K562 (cell line): ENCODE data around the gene PLCB4. TPM values are rescaled to one million over a fixed set of nuclear protein-coding genes. Genes with fewer than 3 reads are reported as not detected.

Experiments
- ATAC-seq: fragments of 200-7000 bp; cut with Tn5 transposase; 3 replicates; pipeline ENCODE4 v1.9.1; 2020; ENCODE audit warnings: moderate library complexity
- BruUV-seq: library from RNA; stranded (reverse); fragments of 400-500 nt; replicated peaks from 2 replicates; lab custom pipeline; 2021; lab: Mats Ljungman, UMichigan
- CTCF ChIA-PET: fragments of 300-600 bp; formaldehyde crosslinking; extraction: SDS; loops from one replicate; lab custom pipeline; 2021; ENCODE audit warnings: low intra/inter-chr PET ratio; lab: Yijun Ruan, JAX
- POLR2A ChIA-PET: fragments of 300-600, 350-650 bp; sonication (Branson Sonifier 250); formaldehyde crosslinking; extraction: SDS; loops from one replicate; lab custom pipeline; 2021; ENCODE audit warnings: antibody characterized with exemption, inconsistent platforms; lab: Yijun Ruan, JAX
- DNase-seq, 4 experiments: peaks; one replicate each; pipeline versions ENCODE4 v3.0.0 to v3.0.0-alpha.2; 2011 to 2018; ENCODE audit warnings: low spot score in 3 of 4, mixed read lengths in 3 of 4; ENCODE audit errors: extremely low read depth in 1 of 4
- FAIRE-seq: peaks from 2 replicates; lab custom pipeline; 2011; peaks lifted over from hg19 to GRCh38; lab: Jason Lieb, UNC
- H2AFZ ChIP-seq: 2 replicates; pipeline ENCODE4 v1.6.0; 2011; ENCODE audit warnings: low read depth, low read length, control low read depth, inconsistent platforms
- H3K27ac ChIP-seq: fragments of 200-600 bp; 3 replicates; pipeline ENCODE4 v1.8.0; 2011; ENCODE audit warnings: low read depth, mild to moderate bottlenecking, control low read depth, inconsistent platforms, low read length, moderate library complexity, mixed read lengths; ENCODE audit errors: extremely low read depth
- H3K27me3 ChIP-seq, 2 experiments: fragments of 300-600 bp in 1 of 2; 2 replicates in 1 of 2; 3 replicates in 1 of 2; pipeline versions ENCODE4 v1.6.0 to v1.8.0; 2011; ENCODE audit warnings: inconsistent platforms in 2 of 2, low read length in 2 of 2, mild to moderate bottlenecking in 1 of 2, mixed read lengths in 1 of 2, moderate library complexity in 1 of 2; ENCODE audit not compliant: control insufficient read depth in 2 of 2, insufficient read depth in 2 of 2
- H3K36me3 ChIP-seq: fragments of 300-600 bp; 3 replicates; pipeline ENCODE4 v1.8.0; 2011; ENCODE audit warnings: mild to moderate bottlenecking, low read length, inconsistent platforms; ENCODE audit not compliant: control insufficient read depth, insufficient read depth
- H3K4me1 ChIP-seq, 2 experiments: fragments of 200-600 bp in 1 of 2; replicated peaks in 1 of 2; 2 replicates in 1 of 2; 3 replicates in 1 of 2; pipeline versions ENCODE4 v1.5.1 to v1.8.0; 2011; ENCODE audit warnings: inconsistent platforms in 2 of 2, low read length in 2 of 2, mild to moderate bottlenecking in 1 of 2, mixed read lengths in 1 of 2, moderate library complexity in 1 of 2; ENCODE audit not compliant: control insufficient read depth in 2 of 2, insufficient read depth in 2 of 2
- H3K4me2 ChIP-seq: 2 replicates; pipeline ENCODE4 v1.6.1; 2011; ENCODE audit warnings: low read length, control low read depth, inconsistent platforms, mixed read lengths; ENCODE audit not compliant: insufficient read depth
- H3K4me3 ChIP-seq: fragments of 200-600 bp; sonication (generic), shearing (Covaris generic); 2 replicates; pipeline ENCODE4 v1.5.1; 2016; ENCODE audit warnings: control low read depth, inconsistent platforms
- H3K79me2 ChIP-seq: fragments of 200-600 bp; 3 replicates; pipeline ENCODE4 v1.8.0; 2011; ENCODE audit warnings: low read length, inconsistent platforms; ENCODE audit not compliant: control insufficient read depth, insufficient read depth
- H3K9ac ChIP-seq, 2 experiments: 2 replicates each; pipeline versions ENCODE4 v1.6.0 to v1.6.1; 2011; ENCODE audit warnings: low read depth in 2 of 2, low read length in 2 of 2, control low read depth in 1 of 2, inconsistent platforms in 1 of 2, mild to moderate bottlenecking in 1 of 2, mixed read lengths in 1 of 2; ENCODE audit not compliant: insufficient read depth in 1 of 2
- H3K9me1 ChIP-seq: one replicate; pipeline ENCODE4 v1.6.0; 2011; ENCODE audit warnings: inconsistent platforms, mild to moderate bottlenecking, low read length, moderate library complexity; ENCODE audit not compliant: control insufficient read depth, insufficient read depth
- H3K9me3 ChIP-seq: replicated peaks from 2 replicates; pipeline ENCODE4 v1.5.1; 2011; ENCODE audit warnings: low read depth, low read length, inconsistent platforms; ENCODE audit not compliant: control insufficient read depth, insufficient read depth
- H4K20me1 ChIP-seq: replicated peaks from 2 replicates; pipeline ENCODE4 v1.6.1; 2011; ENCODE audit warnings: low read length, inconsistent platforms, mixed read lengths; ENCODE audit not compliant: control insufficient read depth, insufficient read depth
- BDP1 ChIP-seq: IDR thresholded peaks from 3 replicates; pipeline ENCODE4 v1.6.1; 2011; ENCODE audit not compliant: insufficient read length, insufficient read depth
- ILF3 ChIP-seq: fragments of 450-650 bp; IDR thresholded peaks from 2 replicates; pipeline ENCODE4 v1.6.1; 2018; ENCODE audit warnings: antibody characterized with exemption, mild to moderate bottlenecking, moderate library complexity, borderline replicate concordance
- NFIX ChIP-seq: fragments of 250-450 bp; sonication (Bioruptor Pico); IDR thresholded peaks from 2 replicates; pipeline ENCODE4 v1.4.0; 2020; ENCODE audit warnings: low read depth, mild to moderate bottlenecking, moderate library complexity
- THAP12 ChIP-seq: fragments of 250-450 bp; sonication (Bioruptor Pico); IDR thresholded peaks from 2 replicates; pipeline ENCODE4 v1.9.0; 2021; ENCODE audit warnings: mild to moderate bottlenecking, inconsistent platforms
- ZKSCAN8 ChIP-seq: fragments of 200-800 bp; sonication (Bioruptor generic); IDR thresholded peaks from 2 replicates; pipeline ENCODE4 v1.6.1; 2016; ENCODE audit warnings: missing genetic modification characterization, missing compliant biosample characterization
- WGBS: fragments of 100-300 bp; shearing (Covaris generic); methylation state at CpG from one replicate; pipeline ENCODE4 v1.1.6; 2016; ENCODE audit warnings: low coverage, mixed read lengths; ENCODE audit not compliant: insufficient coverage; ENCODE audit errors: missing lambda C conversion rate; 5-methylcytosine and 5-hydroxymethylcytosine counted together
- in situ Hi-C: fragments of 300-500 bp; cut with MboI; formaldehyde crosslinking; loops from 4 replicates; pipeline ENCODE4 v1.15.0; 2018; ENCODE audit warnings: inconsistent platforms, mixed read lengths
- intact Hi-C: fragments of 100-400 bp; cut with micrococcal nuclease; formaldehyde crosslinking; loops from 2 replicates; pipeline ENCODE4 v1.14.2; 2022
- polyA plus RNA-seq, 8 experiments: library from polyadenylated mRNA; depleted of rRNA in 4 of 8; stranded (reverse) in 5 of 8; unstranded in 3 of 8; fragments of >200 nt; fragmentation: Nextera tagmentation in 2 of 8; fragmentation: Illumina TruSeq in 1 of 8; extraction: Ambion mirVana in 2 of 8; extraction: Trizol in 1 of 8; gene quantifications; 2 replicates each; pipeline versions ENCODE4 v1.2.1 to v1.2.3, GENCODE V29; 2011 to 2014; ENCODE audit warnings: inconsistent platforms in 1 of 8, missing spikeins in 1 of 8
- total RNA-seq, 7 experiments: library from RNA; depleted of rRNA in 6 of 7; stranded (reverse); fragments of >200 nt in 6 of 7; fragmentation: Illumina TruSeq in 2 of 7; extraction: Trizol in 2 of 7; gene quantifications; 2 replicates each; pipeline versions ENCODE4 v1.2.1 to v1.2.3, GENCODE V29; 2011 to 2021; ENCODE audit warnings: low replicate concordance in 1 of 7
- TF ChIP-seq, protein P1 (sequence below): fragments of 200-400 bp; formaldehyde crosslinking; IDR thresholded peaks from 2 replicates; pipeline ENCODE4 v1.6.1; 2017; ENCODE audit warnings: mild to moderate bottlenecking, low read depth, low read length, moderate library complexity
- TF ChIP-seq, protein P2 (sequence below): fragments of 450-650 bp; formaldehyde crosslinking; IDR thresholded peaks from 2 replicates; pipeline ENCODE4 v1.4.0; 2020; ENCODE audit warnings: mild to moderate bottlenecking, mixed read lengths

Gene PLCB4
- total and polyA plus RNA-seq, 9 of the 15 experiments (the other 6 are each of a cell fraction or from before 2014, with no cell fraction given), result 0.20 to 2.9 (median 0.52) TPM

DNA sequence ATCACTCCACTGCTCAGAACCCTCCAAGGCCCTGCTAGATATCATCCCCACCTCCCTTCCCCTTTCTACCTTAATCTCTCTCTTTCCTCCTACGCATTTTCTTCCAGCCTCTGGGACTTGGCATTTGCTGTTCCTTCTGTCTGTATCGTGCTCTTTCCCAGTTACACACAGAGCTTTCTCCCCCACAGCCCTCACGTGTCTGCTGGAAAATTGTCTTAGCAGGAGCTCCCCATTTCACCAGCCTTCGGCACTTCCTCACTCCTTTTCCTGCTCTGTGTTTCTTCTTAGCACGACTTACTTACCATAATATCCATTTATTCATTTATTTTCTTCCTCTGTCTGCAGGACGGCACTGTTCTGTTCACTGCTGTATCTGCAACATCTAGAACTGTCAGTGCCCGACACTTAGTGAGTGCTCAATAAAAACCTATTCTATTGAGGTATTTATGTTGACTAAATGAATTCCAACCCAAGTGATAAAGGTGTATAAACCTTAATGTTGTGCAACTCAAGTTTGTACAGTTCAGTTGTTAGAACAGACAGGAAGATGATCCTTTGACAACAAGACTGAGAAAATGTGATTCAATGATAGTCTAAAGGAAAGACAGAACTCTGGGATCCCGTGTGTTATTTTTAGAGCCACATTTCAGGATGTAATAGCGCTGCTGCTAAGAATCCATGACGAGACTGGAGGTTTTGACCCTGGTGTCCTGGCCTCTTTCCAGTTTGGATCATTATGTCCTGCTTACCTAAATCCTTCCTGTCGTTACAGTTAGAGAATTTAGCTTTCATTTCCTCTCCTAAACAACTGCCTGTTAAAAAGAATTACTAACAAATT is 275.4 kb downstream of the PLCB4 start:
- H3K4me2 ChIP-seq, result no peak overlapping the region
- ChIA-PET CTCF (no interaction called here), POLR2A (interaction anchor here (0.9 kb wide), 1 partner anchor 10 kb away, joined by 4 read pairs; no protein-coding TSS in a partner anchor)
- ATAC-seq (no peak), FAIRE-seq (no peak), DNase-seq (no peak)
- in situ Hi-C loops (no loop called here), intact Hi-C loops (no loop called here)
- 4% methylated on average over 10 of the region's 11 CpGs for WGBS
- no peaks in the 10 kb centered on the region for H3K79me2 ChIP-seq
- no peaks in the 10 kb centered on the region for H4K20me1 ChIP-seq
- H3K27ac ChIP-seq, result no peak overlapping the region
- no peaks in the 10 kb centered on the region for H3K9me3 ChIP-seq
- H3K9ac ChIP-seq, result no peak overlapping the region
- H3K9me1 ChIP-seq, result no peaks in the 10 kb centered on the region
- no peak overlapping the region for H2AFZ ChIP-seq
- H3K4me1 ChIP-seq, result no peaks in the 10 kb centered on the region
- no TSS peak for BruUV-seq
- no peaks in the 10 kb centered on the region for H3K36me3 ChIP-seq
- no peaks in the 10 kb centered on the region for H3K27me3 ChIP-seq
- no peak overlapping the region for H3K4me3 ChIP-seq
- TF ChIP-seq NFIX (CRISPR knock-in tag), result no peak
- no peak for TF ChIP-seq ILF3
- TF ChIP-seq, protein P1, sequence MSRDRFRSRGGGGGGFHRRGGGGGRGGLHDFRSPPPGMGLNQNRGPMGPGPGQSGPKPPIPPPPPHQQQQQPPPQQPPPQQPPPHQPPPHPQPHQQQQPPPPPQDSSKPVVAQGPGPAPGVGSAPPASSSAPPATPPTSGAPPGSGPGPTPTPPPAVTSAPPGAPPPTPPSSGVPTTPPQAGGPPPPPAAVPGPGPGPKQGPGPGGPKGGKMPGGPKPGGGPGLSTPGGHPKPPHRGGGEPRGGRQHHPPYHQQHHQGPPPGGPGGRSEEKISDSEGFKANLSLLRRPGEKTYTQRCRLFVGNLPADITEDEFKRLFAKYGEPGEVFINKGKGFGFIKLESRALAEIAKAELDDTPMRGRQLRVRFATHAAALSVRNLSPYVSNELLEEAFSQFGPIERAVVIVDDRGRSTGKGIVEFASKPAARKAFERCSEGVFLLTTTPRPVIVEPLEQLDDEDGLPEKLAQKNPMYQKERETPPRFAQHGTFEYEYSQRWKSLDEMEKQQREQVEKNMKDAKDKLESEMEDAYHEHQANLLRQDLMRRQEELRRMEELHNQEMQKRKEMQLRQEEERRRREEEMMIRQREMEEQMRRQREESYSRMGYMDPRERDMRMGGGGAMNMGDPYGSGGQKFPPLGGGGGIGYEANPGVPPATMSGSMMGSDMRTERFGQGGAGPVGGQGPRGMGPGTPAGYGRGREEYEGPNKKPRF, result no peak
- TF ChIP-seq, protein P2, sequence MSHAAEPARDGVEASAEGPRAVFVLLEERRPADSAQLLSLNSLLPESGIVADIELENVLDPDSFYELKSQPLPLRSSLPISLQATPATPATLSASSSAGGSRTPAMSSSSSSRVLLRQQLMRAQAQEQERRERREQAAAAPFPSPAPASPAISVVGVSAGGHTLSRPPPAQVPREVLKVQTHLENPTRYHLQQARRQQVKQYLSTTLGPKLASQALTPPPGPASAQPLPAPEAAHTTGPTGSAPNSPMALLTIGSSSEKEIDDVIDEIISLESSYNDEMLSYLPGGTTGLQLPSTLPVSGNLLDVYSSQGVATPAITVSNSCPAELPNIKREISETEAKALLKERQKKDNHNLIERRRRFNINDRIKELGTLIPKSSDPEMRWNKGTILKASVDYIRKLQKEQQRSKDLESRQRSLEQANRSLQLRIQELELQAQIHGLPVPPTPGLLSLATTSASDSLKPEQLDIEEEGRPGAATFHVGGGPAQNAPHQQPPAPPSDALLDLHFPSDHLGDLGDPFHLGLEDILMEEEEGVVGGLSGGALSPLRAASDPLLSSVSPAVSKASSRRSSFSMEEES (CRISPR knock-in tag), result no peak
- TF ChIP-seq ZKSCAN8, result no peak
- TF ChIP-seq BDP1, result no peak
- TF ChIP-seq THAP12 (CRISPR knock-in tag), result no peak
